Right ventricle myocardium superior (tissue), 1 donor: ENCODE measurements around the gene NPAS4. TPM values are rescaled to one million over a fixed set of nuclear protein-coding genes. Genes with fewer than 3 reads are reported as not detected.
"Not testable (repeated sequence)": the region's sequence is repeated elsewhere in the genome, so short reads cannot be mapped to it uniquely, and the experiment has no call there.

Experiments used
- ATAC-seq: fragments of 200-7000 bp; cut with Tn5 transposase; one replicate; pipeline ENCODE4 v1.9.1; 2020; ENCODE audit warnings: mild to moderate bottlenecking; ENCODE audit not compliant: poor library complexity
- DNase-seq: peaks from one replicate; pipeline ENCODE4 v3.0.0-alpha.2; 2020
- intact Hi-C: fragments of 100-400 bp; cut with DNase I; formaldehyde crosslinking; loops from one replicate; pipeline ENCODE4 v1.11.2; 2022
- total RNA-seq: library from RNA; stranded (reverse); fragmentation: NEBNext Ultra II Directional; extraction: Animal tissue kit (Norgen Biotek cat#: 25700); gene quantifications from one replicate; pipeline ENCODE4 v1.2.1, GENCODE V29; 2021
- donor health status: DM: no; HTN: yes; CAD: no; lungs with severe emphysema.

NPAS4 gene
- total RNA-seq, 1 donor from 2014 or later: not detected

DNA sequence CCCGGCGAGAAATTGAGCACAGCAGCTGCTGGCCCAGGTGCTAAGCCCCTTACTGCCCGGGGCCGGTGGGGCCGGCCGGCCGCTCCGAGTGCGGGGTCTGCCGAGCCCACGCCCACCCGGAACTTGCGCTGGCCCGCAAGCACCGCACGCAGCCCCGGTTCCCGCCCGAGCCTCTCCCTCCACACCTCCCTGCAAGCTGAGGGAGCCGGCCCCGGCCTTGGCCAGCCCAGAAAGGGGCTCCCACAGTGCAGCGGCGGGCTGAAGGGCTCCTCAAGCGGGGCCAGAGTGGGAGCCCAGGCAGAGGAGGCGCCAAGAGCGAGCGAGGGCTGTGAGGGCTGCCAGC, 20.1 kb downstream of the NPAS4 start:
- intact Hi-C loops, DNase-seq, ATAC-seq: not testable (repeated sequence)

DNA sequence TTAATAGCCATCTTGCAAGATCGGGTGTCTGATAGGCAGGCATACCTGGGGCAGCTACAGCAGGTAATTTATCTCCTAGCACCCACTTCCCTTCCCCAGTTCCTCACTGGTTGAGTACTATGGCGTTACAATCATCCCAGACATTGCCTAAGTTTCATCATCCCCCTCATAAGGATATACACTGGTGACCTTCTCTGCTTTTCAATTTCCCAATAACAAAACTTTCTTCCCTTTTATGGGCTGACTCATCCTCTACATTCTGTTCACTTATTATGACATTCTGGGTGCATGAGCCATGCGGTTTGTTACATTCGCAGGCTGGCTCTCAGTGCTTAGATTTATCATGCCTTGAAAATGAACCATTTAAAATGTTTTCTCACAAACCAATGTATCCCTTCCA, 22.8 kb downstream of the NPAS4 start:
- intact Hi-C loops: no loop called here
- no peak for DNase-seq
- ATAC-seq: no peak

GRCh38 chr11:66447012-66447411, 26.2 kb downstream of the NPAS4 start:
- intact Hi-C loops: no loop called here
- no peak for DNase-seq
- ATAC-seq: no peak

DNA sequence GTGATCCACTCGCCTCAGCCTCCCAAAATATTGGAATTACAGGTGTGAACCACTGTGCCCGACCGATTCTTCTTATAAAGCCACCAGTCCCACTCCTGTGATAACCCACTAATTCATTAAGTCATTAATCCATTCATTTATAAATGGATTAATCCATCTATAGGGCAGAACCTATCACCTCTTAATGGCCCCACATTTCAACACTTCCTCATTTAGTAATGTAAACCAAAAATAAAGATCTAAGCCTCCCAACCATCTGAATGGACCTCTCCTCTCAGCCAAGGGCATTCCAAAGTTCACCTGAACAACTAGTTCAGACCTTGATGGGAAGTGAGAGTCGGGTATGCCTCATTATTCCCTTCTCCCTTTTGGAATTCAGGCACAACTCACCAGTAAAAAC, 27.7 kb downstream of the NPAS4 start:
- no peak for ATAC-seq
- no peak for DNase-seq
- intact Hi-C loops: no loop called here

- ATAC-seq (no peak), DNase-seq (no peak)
- intact Hi-C loops: no loop called here
Measured at GRCh38 chr11:66450560-66450959, 29.7 kb downstream of the NPAS4 start.

GRCh38 chr11:66451663-66452062, 30.8 kb downstream of the NPAS4 start:
- DNase-seq: no peak
- ATAC-seq: no peak
- intact Hi-C loops: no loop called here

DNA sequence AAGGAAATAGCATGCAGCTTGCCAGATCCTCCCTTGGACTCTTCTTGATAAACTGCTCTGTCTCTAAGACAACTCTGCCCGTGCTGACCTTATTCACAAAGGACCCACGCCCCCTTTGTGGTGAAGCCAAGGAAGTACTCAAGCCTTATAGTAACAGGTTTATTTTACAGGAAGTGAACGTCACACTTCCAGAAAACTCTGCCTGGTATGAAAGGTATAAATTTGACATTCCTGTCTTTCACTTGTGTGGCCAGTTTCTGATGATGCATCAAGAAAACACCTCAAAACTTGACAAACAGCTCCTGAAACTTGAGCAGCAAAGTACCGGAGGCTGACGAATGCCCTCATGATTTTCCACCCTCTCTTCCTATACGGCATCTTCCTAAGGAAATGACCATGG, 33.4 kb downstream of the NPAS4 start:
- ATAC-seq (no peak), DNase-seq (no peak)
- intact Hi-C loops: no loop called here

GRCh38 chr11:66454828-66455227, 34.0 kb downstream of the NPAS4 start:
- intact Hi-C loops: no loop called here
- DNase-seq (no peak), ATAC-seq (no peak)

GRCh38 chr11:66457826-66458225, 37.0 kb downstream of the NPAS4 start:
- no peak for ATAC-seq
- intact Hi-C loops: no loop called here
- no peak for DNase-seq

GRCh38 chr11:66459138-66459778, 38.4 kb downstream of the NPAS4 start:
- intact Hi-C loops: no loop called here
- DNase-seq (no peak), ATAC-seq (no peak)

DNA sequence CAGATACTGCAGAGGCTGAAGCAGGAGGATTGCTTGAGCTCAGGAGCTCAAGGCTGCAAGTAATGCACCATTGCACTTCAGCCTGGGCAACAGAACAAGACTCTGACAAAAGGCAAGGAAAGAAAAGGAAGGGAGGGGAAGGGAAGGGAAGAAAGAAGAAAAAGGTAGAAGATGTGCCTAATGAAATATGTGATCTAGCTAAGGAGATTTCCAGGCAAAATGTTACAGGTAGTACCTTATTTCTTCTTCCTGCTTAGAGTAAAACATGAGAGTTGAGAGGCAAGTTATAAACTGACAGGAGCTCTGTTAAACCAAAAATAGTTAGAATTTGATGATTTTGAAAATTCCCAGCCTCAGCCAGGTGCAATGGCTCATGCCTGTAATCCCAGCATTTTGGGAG, 41.2 kb downstream of the NPAS4 start:
- DNase-seq: no peak
- no peak for ATAC-seq
- intact Hi-C loops: no loop called here

DNA sequence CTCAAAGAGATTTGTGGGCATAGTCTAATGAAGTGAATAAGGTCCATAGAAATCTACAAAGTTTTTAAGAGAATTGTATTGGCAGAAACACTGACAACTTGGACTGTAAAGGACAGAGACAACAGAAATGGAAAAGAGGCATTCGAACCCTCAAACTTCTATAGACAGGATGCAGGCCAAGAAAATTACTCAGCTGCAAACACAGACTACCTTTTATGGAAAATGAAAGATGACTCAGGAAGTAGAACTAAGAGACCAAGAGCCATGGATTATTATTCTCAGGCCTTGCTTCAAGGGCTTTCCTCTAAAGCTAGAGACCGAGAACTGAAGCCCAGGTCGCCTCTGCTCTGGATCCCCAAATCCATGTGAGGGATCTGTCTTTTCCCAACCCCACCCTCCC, 42.1 kb downstream of the NPAS4 start:
- DNase-seq (no peak), ATAC-seq (no peak)
- intact Hi-C loops: no loop called here

- intact Hi-C loops, DNase-seq, ATAC-seq: not testable (repeated sequence)
Measured at GRCh38 chr11:66464116-66464515, 43.3 kb downstream of the NPAS4 start.

DNA sequence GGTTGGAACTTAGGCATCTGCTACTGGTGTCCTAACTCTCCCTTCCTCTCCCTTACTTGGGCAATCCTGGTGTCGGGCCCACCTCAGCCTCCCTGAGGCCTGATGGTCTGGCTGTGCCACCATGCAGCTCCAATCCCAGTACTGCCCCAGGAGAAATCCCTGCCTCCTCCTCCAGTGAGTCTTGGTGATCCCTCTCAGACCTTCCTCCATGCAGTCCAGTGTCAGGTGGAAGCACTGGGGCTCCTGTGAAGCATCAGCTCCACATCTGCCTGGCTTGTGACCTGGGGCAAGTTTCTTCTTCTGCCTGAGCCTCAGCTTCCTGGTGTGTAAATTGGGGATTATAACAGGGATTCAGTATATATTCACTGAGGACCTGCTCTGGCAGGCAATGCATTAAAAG, 44.1 kb downstream of the NPAS4 start:
- intact Hi-C loops: no loop called here

GRCh38 chr11:66465373-66466224, 44.8 kb downstream of the NPAS4 start:
- intact Hi-C loops: no loop called here
- DNase-seq: no peak
- no peak for ATAC-seq

More for the DNA sequence above, 44.1 kb downstream of the NPAS4 start:
- no peak for ATAC-seq
- no peak for DNase-seq

DNA sequence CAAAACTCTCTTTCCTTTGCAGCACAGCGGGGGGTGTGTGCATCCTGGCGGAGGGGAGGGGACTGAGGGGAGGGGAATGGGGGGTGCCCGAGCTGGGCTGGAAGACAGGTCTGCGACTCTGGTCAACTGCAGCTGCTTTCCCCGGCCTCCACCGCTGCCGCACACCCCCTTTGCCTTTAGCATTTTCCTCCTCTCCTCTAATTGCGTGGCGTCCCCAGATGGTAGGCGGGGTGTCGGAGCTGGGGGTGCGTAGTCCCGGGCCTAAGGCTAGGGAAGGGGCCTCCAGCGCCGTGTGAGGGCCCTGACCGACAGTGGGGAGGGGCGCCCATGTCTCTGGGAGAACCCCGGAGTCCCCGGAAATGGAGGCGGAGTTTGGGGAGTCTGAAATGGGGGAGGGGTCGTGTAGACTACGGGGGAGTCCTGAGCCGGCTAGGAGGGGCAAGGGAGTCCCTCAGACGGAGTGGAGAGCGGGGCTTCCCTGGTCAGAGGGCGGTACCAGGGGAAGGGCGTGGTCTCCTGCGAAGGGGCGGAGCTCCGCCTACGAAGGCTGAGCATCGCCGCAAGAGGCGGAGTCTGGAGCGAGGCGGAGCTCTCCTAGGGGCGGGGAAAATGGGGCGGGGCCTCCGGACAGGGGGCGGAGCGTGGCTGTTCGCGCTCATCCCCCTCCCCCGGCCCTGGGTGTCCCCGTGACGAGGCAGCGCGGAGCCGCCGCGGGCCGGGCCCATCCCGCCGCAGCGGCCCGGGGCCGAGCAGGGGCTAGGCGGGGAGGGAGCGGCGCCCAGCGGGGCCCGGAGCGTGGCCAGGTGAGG, 45.6 kb downstream of the NPAS4 start, which contains the start of gene PELI3:
PELI3 (plus strand) TSS at position 681 of the 809 bp plus-strand sequence. CDS start 1,224 bp downstream, outside the sequence.
- ATAC-seq (peak; percentile 98), DNase-seq (peak; percentile 95)
- intact Hi-C loops: no loop called here

DNA sequence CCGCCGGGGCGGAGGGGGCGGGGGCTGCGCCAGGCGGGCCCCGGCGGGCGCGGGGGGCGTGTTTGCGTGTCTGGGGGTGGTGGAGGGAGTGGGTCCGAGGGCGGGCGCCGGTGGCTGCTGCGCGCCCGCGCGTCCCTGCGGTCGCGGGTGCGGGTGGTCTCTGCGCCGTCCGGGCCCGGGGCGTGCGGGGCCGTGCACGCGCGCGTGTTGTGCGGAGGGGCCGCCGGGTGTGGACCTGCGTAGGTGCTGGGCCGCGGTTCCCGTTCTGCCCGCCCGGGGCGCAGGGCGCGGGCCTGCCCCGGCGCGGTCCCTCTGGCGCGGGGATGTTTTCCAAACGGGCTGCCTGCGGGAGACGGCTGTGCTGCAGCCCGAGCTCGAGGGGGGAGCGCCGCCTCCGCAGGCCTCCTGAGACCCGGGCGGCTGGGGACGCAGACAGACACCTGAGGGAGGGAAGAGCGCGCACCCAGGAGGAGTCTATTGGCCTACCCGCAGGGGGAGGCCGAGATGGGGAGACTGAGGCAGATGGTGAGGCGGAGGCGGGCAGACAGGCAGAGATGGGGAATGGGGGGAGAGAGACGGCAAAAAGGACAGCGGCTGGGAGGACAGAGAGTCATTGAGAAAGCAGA, 46.3 kb downstream of the NPAS4 start:
- intact Hi-C loops: no loop called here
- ATAC-seq: peak; percentile 11

DNA sequence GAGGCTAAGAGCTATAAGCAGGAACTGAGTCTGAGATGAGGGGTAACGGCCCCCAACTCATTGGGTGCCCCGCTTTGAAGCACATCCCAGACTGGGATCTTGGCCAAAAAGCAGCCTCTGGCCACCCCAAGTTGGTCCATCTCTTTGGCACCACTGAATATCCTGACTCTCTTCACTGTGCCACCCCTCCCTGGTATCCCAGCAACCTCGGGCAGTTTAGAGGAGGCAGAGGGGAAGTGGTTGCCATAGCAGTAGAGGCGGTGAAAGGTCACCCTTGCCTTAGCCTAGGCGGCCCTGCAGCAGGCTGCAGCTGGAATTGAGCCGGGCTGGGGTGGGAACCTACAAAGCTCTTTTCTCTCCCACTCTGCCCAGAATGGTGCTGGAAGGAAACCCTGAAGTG, 46.9 kb downstream of the NPAS4 start:
- ATAC-seq: no peak
- intact Hi-C loops: no loop called here
- DNase-seq: peak; percentile 67

More for the DNA sequence above, 46.3 kb downstream of the NPAS4 start:
- DNase-seq: peak; percentile 55

GRCh38 chr11:66468691-66469090, 47.9 kb downstream of the NPAS4 start:
- intact Hi-C loops: no loop called here
- DNase-seq: no peak
- ATAC-seq: no peak
